K562 (cell line): ENCODE measurements around the gene HIVEP3.

ENCODE experiments used
- CBFB ChIP-seq: sonication (generic); formaldehyde crosslinking; IDR thresholded peaks from 2 replicates; pipeline ENCODE4 v1.4.0; 2020; ENCODE audit warnings: mild to moderate bottlenecking, missing genetic modification reagents
- CBX1 ChIP-seq: sonication (generic); IDR thresholded peaks from 2 replicates; pipeline ENCODE4 v1.6.1; 2016; ENCODE audit warnings: antibody characterized with exemption, low read depth, mild to moderate bottlenecking
- HNRNPUL1 ChIP-seq: fragments of 200-400 bp; formaldehyde crosslinking; IDR thresholded peaks from 2 replicates; pipeline ENCODE4 v1.6.1; 2017; ENCODE audit warnings: low read length
- PHF21A ChIP-seq: fragments of 450-650 bp; IDR thresholded peaks from 2 replicates; pipeline ENCODE4 v1.6.1; 2017; ENCODE audit warnings: low read depth, borderline replicate concordance
- POLR2A ChIP-seq: fragments of 450-650 bp; conservative IDR thresholded peaks from 2 replicates; pipeline ENCODE4 v1.6.1; 2016
- RFX5 ChIP-seq: IDR thresholded peaks from 2 replicates; pipeline ENCODE4 v1.6.1; 2011; ENCODE audit warnings: low read depth, mild to moderate bottlenecking, improper control_type of control experiment, low read length
- SP1 ChIP-seq: sonication (generic); formaldehyde crosslinking; IDR thresholded peaks from 2 replicates; pipeline ENCODE4 v1.8.1; 2022; ENCODE audit warnings: mild to moderate bottlenecking, missing genetic modification reagents
- STAT5A ChIP-seq: IDR thresholded peaks from 2 replicates; pipeline ENCODE4 v1.6.1; 2012; ENCODE audit warnings: low read length, inconsistent platforms, borderline replicate concordance
- ZBTB7A ChIP-seq: IDR thresholded peaks from 2 replicates; pipeline ENCODE4 v1.6.1; 2011; ENCODE audit warnings: low read depth, mild to moderate bottlenecking, low read length, moderate library complexity, borderline replicate concordance; ENCODE audit not compliant: control insufficient read depth
- TF ChIP-seq, protein P1 (sequence below), 3 experiments: IDR thresholded peaks in 2 of 3; conservative IDR thresholded peaks in 1 of 3; 2 replicates each; pipeline ENCODE4 v1.5.1; 2011 to 2012; ENCODE audit warnings: low read length in 3 of 3, mild to moderate bottlenecking in 3 of 3, control low read depth in 2 of 3, improper control_type of control experiment in 1 of 3, inconsistent platforms in 1 of 3, low read depth in 1 of 3, mixed read lengths in 1 of 3, moderate library complexity in 1 of 3; ENCODE audit not compliant: insufficient read depth in 2 of 3
- TF ChIP-seq, protein P2 (sequence below): sonication (generic); formaldehyde crosslinking; IDR thresholded peaks from 2 replicates; pipeline ENCODE4 v1.8.0; 2022; ENCODE audit warnings: mild to moderate bottlenecking, low read depth, missing genetic modification reagents

DNA sequence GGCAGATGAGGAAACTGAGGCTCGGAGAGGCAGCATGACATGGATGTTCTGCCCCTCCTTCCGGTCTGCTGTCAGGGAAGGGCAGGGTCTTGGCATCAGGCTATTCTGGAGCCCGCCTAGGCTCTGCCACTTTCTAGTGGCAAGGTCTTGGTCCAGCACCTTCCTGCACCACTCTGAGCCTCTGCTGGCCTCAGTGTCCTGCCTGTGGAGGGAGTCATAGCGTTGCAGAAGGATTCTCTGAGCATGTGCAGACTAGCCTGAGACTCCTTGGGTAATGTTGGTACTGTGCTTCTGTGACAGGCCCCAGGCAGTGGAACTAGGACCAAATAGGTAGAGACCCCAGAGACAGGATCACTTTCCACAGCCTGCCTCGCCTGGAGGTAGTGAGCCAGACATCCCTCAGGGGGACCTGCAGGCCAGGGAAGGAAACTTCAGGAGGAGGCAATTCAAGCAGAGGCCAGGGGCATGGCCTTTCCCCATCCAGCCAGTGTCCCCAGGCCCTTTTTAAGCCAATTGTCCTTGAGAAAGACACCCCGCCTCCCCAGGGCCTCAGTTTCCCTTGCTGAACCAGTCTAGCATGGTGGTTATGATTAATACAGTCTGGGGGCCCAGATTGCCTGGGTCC lies 444.9 kb downstream of the HIVEP3 start:
- TF ChIP-seq CBX1 (no peak), SP1 (no peak), RFX5 (no peak), STAT5A (no peak), HNRNPUL1 (no peak), ZBTB7A (no peak), POLR2A (no peak), PHF21A (no peak), CBFB (no peak)
- TF ChIP-seq, protein P1, sequence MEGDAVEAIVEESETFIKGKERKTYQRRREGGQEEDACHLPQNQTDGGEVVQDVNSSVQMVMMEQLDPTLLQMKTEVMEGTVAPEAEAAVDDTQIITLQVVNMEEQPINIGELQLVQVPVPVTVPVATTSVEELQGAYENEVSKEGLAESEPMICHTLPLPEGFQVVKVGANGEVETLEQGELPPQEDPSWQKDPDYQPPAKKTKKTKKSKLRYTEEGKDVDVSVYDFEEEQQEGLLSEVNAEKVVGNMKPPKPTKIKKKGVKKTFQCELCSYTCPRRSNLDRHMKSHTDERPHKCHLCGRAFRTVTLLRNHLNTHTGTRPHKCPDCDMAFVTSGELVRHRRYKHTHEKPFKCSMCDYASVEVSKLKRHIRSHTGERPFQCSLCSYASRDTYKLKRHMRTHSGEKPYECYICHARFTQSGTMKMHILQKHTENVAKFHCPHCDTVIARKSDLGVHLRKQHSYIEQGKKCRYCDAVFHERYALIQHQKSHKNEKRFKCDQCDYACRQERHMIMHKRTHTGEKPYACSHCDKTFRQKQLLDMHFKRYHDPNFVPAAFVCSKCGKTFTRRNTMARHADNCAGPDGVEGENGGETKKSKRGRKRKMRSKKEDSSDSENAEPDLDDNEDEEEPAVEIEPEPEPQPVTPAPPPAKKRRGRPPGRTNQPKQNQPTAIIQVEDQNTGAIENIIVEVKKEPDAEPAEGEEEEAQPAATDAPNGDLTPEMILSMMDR (IDR thresholded peaks at IDR 0.05 in 2 of 3, conservative IDR thresholded peaks at IDR 0.05 in 1 of 3; ENCODE audit: insufficient read depth in 2 of 3, low read depth in 1 of 3, low read length in 3 of 3) = peak in 1 of 3 experiments; percentile 8; a peak in 1 of 6 replicates
- TF ChIP-seq, protein P2, sequence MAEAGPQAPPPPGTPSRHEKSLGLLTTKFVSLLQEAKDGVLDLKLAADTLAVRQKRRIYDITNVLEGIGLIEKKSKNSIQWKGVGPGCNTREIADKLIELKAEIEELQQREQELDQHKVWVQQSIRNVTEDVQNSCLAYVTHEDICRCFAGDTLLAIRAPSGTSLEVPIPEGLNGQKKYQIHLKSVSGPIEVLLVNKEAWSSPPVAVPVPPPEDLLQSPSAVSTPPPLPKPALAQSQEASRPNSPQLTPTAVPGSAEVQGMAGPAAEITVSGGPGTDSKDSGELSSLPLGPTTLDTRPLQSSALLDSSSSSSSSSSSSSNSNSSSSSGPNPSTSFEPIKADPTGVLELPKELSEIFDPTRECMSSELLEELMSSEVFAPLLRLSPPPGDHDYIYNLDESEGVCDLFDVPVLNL = no peak
